MCF 10A (cell line): Measurements from ENCODE around the gene SLC27A2. TPM values are rescaled to one million over a fixed set of nuclear protein-coding genes. Genes with fewer than 3 reads are reported as not detected.

Source experiments
- BruUV-seq: library from RNA; stranded (reverse); fragments of 400-500 nt; replicated peaks from 2 replicates; lab custom pipeline; 2021; lab: Mats Ljungman, UMichigan
- CTCF ChIA-PET: fragments of 300-600 bp; sonication (Branson Sonifier 250); formaldehyde crosslinking; extraction: SDS; loops from one replicate; lab custom pipeline; 2021; ENCODE audit warnings: antibody characterized with exemption, inconsistent platforms; lab: Yijun Ruan, JAX
- POLR2A ChIA-PET: fragments of 300-600, 350-650 bp; sonication (Branson Sonifier 250); formaldehyde crosslinking; extraction: SDS; loops from one replicate; lab custom pipeline; 2020; ENCODE audit warnings: antibody characterized with exemption, inconsistent platforms; lab: Yijun Ruan, JAX
- DNase-seq: peaks from one replicate; pipeline ENCODE4 v3.0.0-alpha.2; 2018; ENCODE audit not compliant: unreplicated experiment
- H3K27ac Mint-ChIP-seq: one replicate; pipeline ENCODE4 v1.8.0; 2022; ENCODE audit warnings: mild to moderate bottlenecking, low read depth, mixed read lengths; ENCODE audit not compliant: unreplicated experiment
- H3K27me3 Mint-ChIP-seq: one replicate; pipeline ENCODE4 v1.8.0; 2022; ENCODE audit warnings: mixed read lengths; ENCODE audit not compliant: insufficient read depth, unreplicated experiment
- H3K36me3 Mint-ChIP-seq: one replicate; pipeline ENCODE4 v1.8.0; 2022; ENCODE audit warnings: mild to moderate bottlenecking, moderate library complexity, mixed read lengths; ENCODE audit not compliant: insufficient read depth, unreplicated experiment
- H3K4me1 Mint-ChIP-seq: one replicate; pipeline ENCODE4 v1.8.0; 2022; ENCODE audit warnings: mixed read lengths; ENCODE audit not compliant: insufficient read depth, unreplicated experiment
- H3K4me3 Mint-ChIP-seq: one replicate; pipeline ENCODE4 v1.8.0; 2022; ENCODE audit warnings: mild to moderate bottlenecking, moderate library complexity, mixed read lengths; ENCODE audit not compliant: unreplicated experiment
- H3K9me3 Mint-ChIP-seq: one replicate; pipeline ENCODE4 v1.8.0; 2022; ENCODE audit warnings: mixed read lengths; ENCODE audit not compliant: unreplicated experiment
- CTCF ChIP-seq: fragments of 200-600 bp; IDR thresholded peaks from one replicate; pipeline ENCODE4 v1.8.0; 2022; ENCODE audit warnings: antibody characterized with exemption, mild to moderate bottlenecking; ENCODE audit not compliant: unreplicated experiment
- intact Hi-C: fragments of 100-400 bp; cut with micrococcal nuclease; formaldehyde crosslinking; loops from 2 replicates; pipeline ENCODE4 v1.14.1; 2022
- total RNA-seq: library from RNA; stranded (reverse); gene quantifications from 2 replicates; pipeline ENCODE4 v1.2.3, GENCODE V29; 2022

Gene SLC27A2
- total RNA-seq, 1 experiment from 2014 or later, result 0.84 TPM

- intact Hi-C loops, result no loop called here
- Mint-ChIP-seq H3K27me3 (peaks cover 11% of the 10 kb centered on the region), H3K36me3 (no peaks in the 10 kb centered on the region), H3K4me1 (no peaks in the 10 kb centered on the region), H3K4me3 (no peak overlapping the region), H3K27ac (no peak overlapping the region), H3K9me3 (peaks cover 7% of the 10 kb centered on the region)
- TF ChIP-seq CTCF, result no peak
- ChIA-PET POLR2A (interaction anchor here (0.6 kb wide), 1 partner anchor 33 kb away, joined by 3 read pairs; no protein-coding TSS in a partner anchor), CTCF (interaction anchor here (0.8 kb wide), 1 partner anchor 251 kb away, joined by 3 read pairs; no protein-coding TSS in a partner anchor)
- BruUV-seq, result no TSS peak
- DNase-seq, result no peak
Observed at GRCh38 chr15:50176869-50177268, 5.1 kb upstream of the SLC27A2 start.

- H3K9me3 Mint-ChIP-seq, result no peaks in the 10 kb centered on the region
- no peak overlapping the region for H3K4me3 Mint-ChIP-seq
- peaks cover 11% of the 10 kb centered on the region for H3K36me3 Mint-ChIP-seq
- peaks cover 4% of the 10 kb centered on the region for H3K4me1 Mint-ChIP-seq
- peaks cover 11% of the 10 kb centered on the region for H3K27me3 Mint-ChIP-seq
- ChIA-PET POLR2A (interaction anchor here (0.7 to 1.2 kb wide), 3 partner anchors 10 to 23 kb away, joined by 3 to 6 read pairs (median 3); no protein-coding TSS in a partner anchor), CTCF (interaction anchor here (0.6 to 5.1 kb wide), 4 partner anchors 9 to 758 kb away, joined by 3 to 32 read pairs (median 4); no protein-coding TSS in a partner anchor)
- no peak for DNase-seq
- intact Hi-C loops, result loop anchor here (10.0 kb wide), 1 partner anchor 135 kb away; no protein-coding TSS in a partner anchor
- H3K27ac Mint-ChIP-seq, result no peak overlapping the region
- no peak for TF ChIP-seq CTCF
- no TSS peak for BruUV-seq
Observed at GRCh38 chr15:50180091-50180490, 1.9 kb upstream of the SLC27A2 start.

DNA sequence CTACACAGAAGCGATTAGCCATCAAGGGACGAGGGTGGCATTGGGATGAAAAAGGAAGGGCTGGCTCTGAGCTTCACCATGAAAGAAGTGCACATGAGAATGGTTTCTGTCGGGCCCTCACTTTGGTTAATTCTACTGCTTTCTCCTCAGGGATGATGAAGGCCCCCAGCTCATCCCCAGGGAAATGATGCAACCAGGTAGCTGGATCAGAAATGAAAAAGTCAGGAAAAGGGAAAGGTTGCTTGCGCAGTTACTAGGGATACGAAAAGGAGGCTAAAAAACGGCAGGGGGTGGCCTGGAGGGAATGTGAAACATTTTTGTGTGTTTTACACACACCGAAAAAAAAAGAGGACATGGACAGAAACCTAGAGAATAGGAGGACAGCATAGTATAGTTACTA lies 1.4 kb upstream of the SLC27A2 start:
- intact Hi-C loops, result loop anchor here (10.0 kb wide), 1 partner anchor 134 kb away; no protein-coding TSS in a partner anchor
- no peak for DNase-seq
- POLR2A ChIA-PET, result interaction anchor here (1.0 to 1.2 kb wide), 2 partner anchors 12 to 24 kb away, joined by 3 to 6 read pairs; no protein-coding TSS in a partner anchor
- H3K27me3 Mint-ChIP-seq, result peaks cover 11% of the 10 kb centered on the region
- H3K9me3 Mint-ChIP-seq, result no peaks in the 10 kb centered on the region
- peaks cover 4% of the 10 kb centered on the region for H3K4me1 Mint-ChIP-seq
- BruUV-seq, result no TSS peak
- peak overlapping the region; percentile 37 for H3K27ac Mint-ChIP-seq
- CTCF ChIA-PET, result interaction anchor here (0.6 to 5.1 kb wide), 6 partner anchors 10 to 758 kb away, joined by 3 to 32 read pairs (median 3); no protein-coding TSS in a partner anchor
- H3K36me3 Mint-ChIP-seq, result peaks cover 11% of the 10 kb centered on the region
- no peak for TF ChIP-seq CTCF
- H3K4me3 Mint-ChIP-seq, result no peak overlapping the region

DNA sequence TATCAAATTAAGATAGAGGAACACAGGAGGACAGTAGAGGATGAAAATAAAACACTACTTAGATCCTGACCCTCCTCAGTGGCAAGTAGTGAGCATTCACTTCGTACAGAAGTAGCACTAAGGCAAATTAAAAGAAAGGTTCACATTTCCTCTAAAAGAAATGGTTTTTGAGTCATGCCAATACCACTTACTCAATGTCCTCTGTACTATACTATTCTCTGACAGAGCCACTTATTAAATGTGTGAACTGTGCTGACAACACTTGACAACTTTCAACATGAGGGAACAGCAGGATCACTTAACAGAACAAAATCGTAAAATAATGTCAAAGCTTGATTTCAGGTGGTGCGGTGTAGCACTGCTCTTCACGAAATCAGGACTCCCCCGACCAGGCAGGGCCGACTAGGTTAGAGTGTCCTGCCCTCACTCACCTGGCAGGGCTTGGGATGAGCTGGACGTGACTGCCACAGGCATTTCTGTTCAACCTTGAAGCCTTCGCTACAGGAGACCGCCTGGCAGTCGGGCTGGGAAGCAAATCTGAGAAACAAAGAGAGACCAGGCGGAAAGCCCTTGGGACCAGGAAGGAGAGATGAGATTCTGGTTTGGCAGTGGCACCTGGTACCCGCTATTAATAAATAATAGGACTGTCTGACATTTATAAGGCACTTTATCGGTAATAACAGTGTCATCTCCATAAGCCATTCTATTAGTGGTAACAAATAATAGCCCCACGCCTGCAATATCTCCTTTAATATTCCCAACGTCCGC lies 611 bp upstream of the SLC27A2 start:
- DNase-seq, result no peak
- intact Hi-C loops, result loop anchor here (10.0 kb wide), 1 partner anchor 133 kb away; no protein-coding TSS in a partner anchor
- H3K27ac Mint-ChIP-seq, result peak overlapping the region; percentile 37
- H3K4me3 Mint-ChIP-seq, result peak overlapping the region; percentile 78
- peaks cover 11% of the 10 kb centered on the region for H3K36me3 Mint-ChIP-seq
- no TSS peak for BruUV-seq
- H3K9me3 Mint-ChIP-seq, result no peaks in the 10 kb centered on the region
- POLR2A ChIA-PET, result interaction anchor here (1.0 to 1.2 kb wide), 2 partner anchors 15 to 25 kb away, joined by 3 read pairs; no protein-coding TSS in a partner anchor
- H3K4me1 Mint-ChIP-seq, result peaks cover 4% of the 10 kb centered on the region
- TF ChIP-seq CTCF, result no peak
- peaks cover 11% of the 10 kb centered on the region for H3K27me3 Mint-ChIP-seq
- CTCF ChIA-PET, result interaction anchor here (0.5 to 5.1 kb wide), 7 partner anchors 10 to 155 kb away, joined by 3 to 32 read pairs (median 3); no protein-coding TSS in a partner anchor
